ENCODE measurements around the gene BTBD9.

BTBD9 gene

DNA sequence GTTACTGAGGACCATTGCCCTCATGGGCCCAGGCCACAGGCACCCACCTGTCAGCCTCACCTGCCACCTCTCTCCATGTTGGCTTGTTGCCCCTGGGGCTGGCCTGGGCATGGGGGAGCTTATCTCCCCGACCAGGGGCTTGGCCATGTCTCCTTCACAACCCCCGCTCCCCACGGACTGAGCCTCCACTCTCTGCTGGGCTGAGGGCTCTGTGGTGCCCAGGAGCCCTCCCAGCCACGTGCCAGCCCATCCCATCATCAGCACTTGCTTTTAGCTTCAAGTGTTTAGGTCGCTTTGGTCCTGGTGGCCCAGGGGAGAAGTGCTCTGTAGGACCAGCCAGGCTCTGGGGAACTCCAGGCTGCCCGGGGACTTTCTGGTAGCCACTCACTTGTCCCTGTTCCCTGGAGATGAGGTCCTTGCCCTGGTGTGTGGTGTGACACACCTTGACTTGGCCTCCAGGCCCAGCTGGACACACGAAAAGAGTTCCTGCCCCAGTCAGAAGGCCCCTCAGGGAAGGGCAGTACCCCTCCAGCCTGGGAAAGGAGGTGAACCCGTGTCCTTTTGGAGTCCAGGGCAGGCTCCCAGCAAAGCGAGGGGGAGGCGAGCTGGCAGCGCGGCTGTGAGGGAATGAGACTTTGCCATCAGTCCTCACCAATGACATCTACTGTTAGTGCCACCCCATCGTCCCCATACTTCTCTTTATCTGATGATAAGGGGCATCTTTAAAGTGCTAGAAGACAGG, 467.6 kb downstream of the BTBD9 start:
- H3K27ac Mint-ChIP-seq, result no peak overlapping the region

DNA sequence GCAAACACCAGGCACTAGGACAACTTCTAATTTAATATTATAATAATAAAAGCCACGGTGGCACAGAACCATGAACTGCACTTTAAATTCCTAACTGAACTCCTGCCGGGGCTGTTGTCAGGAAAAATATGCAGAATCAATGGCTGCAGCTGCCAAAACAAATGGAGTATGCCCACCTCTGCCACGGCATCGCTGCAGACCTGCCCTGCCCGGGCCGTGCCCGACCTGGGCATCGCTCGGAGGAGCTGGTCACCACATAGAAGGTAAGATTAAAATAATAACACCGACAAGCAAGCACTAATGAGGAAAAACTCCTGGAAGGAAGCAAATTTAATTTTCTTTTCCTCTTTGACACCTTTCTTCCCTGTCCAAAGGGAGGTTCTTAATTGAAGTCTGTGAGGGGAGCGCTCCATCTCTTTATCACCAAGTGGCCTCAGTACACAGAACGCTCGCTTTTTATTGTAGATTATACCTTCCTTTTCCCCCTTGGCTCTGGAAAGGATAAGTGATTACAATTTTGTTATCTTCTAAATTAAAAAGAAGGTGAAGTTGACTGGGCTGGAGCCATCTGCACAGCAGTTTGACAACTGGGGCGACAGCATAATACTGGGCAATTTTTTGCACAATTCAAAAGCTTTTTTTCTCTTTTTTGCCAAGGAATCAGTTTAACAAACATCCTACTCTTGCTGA, 468.9 kb downstream of the BTBD9 start:
- no peak overlapping the region for H3K4me3 Mint-ChIP-seq
- no peaks in the 10 kb centered on the region for H3K4me1 Mint-ChIP-seq (ENCODE audit: low read depth)
- DNase-seq (ENCODE audit: low spot score), result no peak
- H3K36me3 Mint-ChIP-seq (ENCODE audit: low read depth), result no peaks in the 10 kb centered on the region
- H3K27me3 Mint-ChIP-seq (ENCODE audit: low read depth), result no peaks in the 10 kb centered on the region
- H3K9me3 Mint-ChIP-seq, result no peaks in the 10 kb centered on the region
- no peak overlapping the region for H3K27ac Mint-ChIP-seq

More for the DNA sequence above, 467.6 kb downstream of the BTBD9 start:
- H3K4me1 Mint-ChIP-seq (ENCODE audit: low read depth), result no peaks in the 10 kb centered on the region
- no peak for DNase-seq (ENCODE audit: low spot score)
- no peaks in the 10 kb centered on the region for H3K27me3 Mint-ChIP-seq (ENCODE audit: low read depth)
- H3K9me3 Mint-ChIP-seq, result no peaks in the 10 kb centered on the region
- no peak overlapping the region for H3K4me3 Mint-ChIP-seq
- no peaks in the 10 kb centered on the region for H3K36me3 Mint-ChIP-seq (ENCODE audit: low read depth)

DNA sequence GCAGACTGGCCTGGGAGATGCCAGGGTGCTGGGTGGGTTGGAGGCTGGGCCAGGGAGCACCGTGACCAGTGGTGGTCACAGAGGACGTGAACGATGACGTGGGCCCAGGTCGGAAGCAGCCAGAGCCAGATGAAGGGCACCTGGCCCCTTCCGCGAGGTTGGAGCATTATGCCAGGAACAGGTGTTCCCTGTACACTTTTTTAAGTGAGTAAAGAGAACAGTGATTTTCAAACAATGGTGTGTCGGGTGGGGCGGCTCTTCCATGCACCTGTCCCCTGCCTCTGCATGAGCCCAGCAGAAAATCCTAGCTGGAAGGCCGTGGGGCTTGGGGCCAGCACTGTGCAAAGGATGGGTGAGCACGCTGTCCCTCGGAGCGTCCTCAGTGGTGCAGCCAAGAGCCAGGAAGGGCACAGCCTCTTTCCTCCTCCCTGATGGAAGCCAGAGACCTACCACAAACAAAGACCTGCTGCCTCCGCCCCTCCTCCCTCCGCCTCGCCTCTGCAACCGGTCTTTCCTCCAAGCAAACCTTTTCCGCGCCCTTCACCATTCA, 469.7 kb downstream of the BTBD9 start:
- no peaks in the 10 kb centered on the region for H3K36me3 Mint-ChIP-seq (ENCODE audit: low read depth)
- H3K27ac Mint-ChIP-seq, result no peak overlapping the region

DNA sequence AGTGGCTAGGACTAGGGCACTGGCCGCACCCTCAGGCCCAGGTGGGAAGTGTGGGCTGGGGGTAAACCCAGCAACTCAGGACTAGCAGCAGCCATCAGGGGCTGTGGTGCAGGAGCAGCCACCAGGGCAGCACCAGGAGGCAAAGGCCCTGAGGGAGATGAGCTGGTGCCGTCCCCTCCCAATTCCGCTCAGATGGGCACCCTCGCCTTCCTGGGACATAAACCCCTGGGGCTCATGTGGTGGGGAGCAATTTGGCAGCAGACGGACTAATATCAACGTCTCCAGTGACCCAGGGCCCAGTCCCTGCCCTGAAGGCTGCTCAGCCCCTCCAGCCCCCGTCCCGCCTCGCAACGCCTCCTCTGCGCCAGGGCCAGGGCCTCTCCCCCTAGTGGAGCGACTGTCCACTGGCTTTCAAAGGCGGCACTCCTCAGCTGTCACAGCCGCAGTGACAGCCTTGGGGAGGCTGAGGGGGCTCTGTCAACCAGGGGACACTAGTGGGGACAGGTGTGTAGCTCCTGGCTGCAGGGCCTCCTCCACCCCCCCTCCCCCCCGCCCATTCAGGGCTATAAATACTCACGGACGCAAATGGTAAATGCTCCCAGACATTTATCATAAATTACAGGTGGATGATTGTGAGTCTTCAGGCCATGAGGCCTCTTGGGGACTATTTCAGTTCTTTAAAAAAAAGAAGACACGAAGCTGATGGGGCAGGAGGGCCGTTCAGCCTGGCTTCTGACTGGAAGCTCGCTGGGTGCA, 470.3 kb downstream of the BTBD9 start:
- H3K4me3 Mint-ChIP-seq, result no peak overlapping the region
- H3K27me3 Mint-ChIP-seq (ENCODE audit: low read depth), result no peaks in the 10 kb centered on the region
- no peak overlapping the region for H3K27ac Mint-ChIP-seq
- H3K36me3 Mint-ChIP-seq (ENCODE audit: low read depth), result no peaks in the 10 kb centered on the region
- H3K4me1 Mint-ChIP-seq (ENCODE audit: low read depth), result no peaks in the 10 kb centered on the region
- H3K9me3 Mint-ChIP-seq, result no peaks in the 10 kb centered on the region
- DNase-seq (ENCODE audit: low spot score), result no peak

More for the DNA sequence above, 469.7 kb downstream of the BTBD9 start:
- H3K9me3 Mint-ChIP-seq, result no peaks in the 10 kb centered on the region
- H3K4me3 Mint-ChIP-seq, result no peak overlapping the region
- no peak for DNase-seq (ENCODE audit: low spot score)
- no peaks in the 10 kb centered on the region for H3K27me3 Mint-ChIP-seq (ENCODE audit: low read depth)
- no peaks in the 10 kb centered on the region for H3K4me1 Mint-ChIP-seq (ENCODE audit: low read depth)

GRCh38 chr6:38168699-38169098, 471.0 kb downstream of the BTBD9 start:
- no peaks in the 10 kb centered on the region for H3K36me3 Mint-ChIP-seq (ENCODE audit: low read depth)
- no peak overlapping the region for H3K27ac Mint-ChIP-seq
- no peaks in the 10 kb centered on the region for H3K27me3 Mint-ChIP-seq (ENCODE audit: low read depth)
- no peak overlapping the region for H3K4me3 Mint-ChIP-seq
- H3K4me1 Mint-ChIP-seq (ENCODE audit: low read depth), result no peaks in the 10 kb centered on the region
- no peaks in the 10 kb centered on the region for H3K9me3 Mint-ChIP-seq
- DNase-seq (ENCODE audit: low spot score), result no peak

GRCh38 chr6:38168126-38168525, 471.6 kb downstream of the BTBD9 start:
- DNase-seq (ENCODE audit: low spot score), result no peak
- Mint-ChIP-seq H3K27me3 (ENCODE audit: low read depth) (no peaks in the 10 kb centered on the region), H3K36me3 (ENCODE audit: low read depth) (no peaks in the 10 kb centered on the region), H3K4me1 (ENCODE audit: low read depth) (no peaks in the 10 kb centered on the region), H3K27ac (no peak overlapping the region), H3K9me3 (no peaks in the 10 kb centered on the region), H3K4me3 (no peak overlapping the region)

DNA sequence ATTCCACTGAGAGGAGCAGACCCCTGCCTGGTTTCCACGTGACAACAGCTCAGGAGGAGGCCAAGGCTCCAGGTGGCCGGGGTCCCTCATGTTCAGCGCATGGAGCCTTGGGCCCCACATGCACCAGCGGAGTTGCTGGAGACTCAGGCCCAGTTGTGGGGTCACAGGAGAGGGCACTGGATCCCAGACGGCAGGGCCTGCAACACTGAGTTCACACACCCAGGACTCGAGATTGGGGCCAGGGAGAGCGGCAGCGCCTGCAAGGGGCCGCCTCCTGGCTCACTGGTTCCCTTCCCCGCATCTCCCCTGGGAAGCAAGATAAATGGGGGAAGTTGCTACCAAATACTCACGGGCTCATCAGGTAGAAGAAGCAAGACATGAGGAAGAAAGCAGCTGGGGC, 472.1 kb downstream of the BTBD9 start:
- DNase-seq (ENCODE audit: low spot score), result no peak
- no peak overlapping the region for H3K4me3 Mint-ChIP-seq
- H3K36me3 Mint-ChIP-seq (ENCODE audit: low read depth), result no peaks in the 10 kb centered on the region
- no peaks in the 10 kb centered on the region for H3K9me3 Mint-ChIP-seq
- H3K27me3 Mint-ChIP-seq (ENCODE audit: low read depth), result no peaks in the 10 kb centered on the region
- H3K27ac Mint-ChIP-seq, result no peak overlapping the region
- H3K4me1 Mint-ChIP-seq (ENCODE audit: low read depth), result no peaks in the 10 kb centered on the region

GRCh38 chr6:38166411-38167240, 473.1 kb downstream of the BTBD9 start:
- DNase-seq (ENCODE audit: low spot score), result no peak
- no peak overlapping the region for H3K27ac Mint-ChIP-seq
- H3K27me3 Mint-ChIP-seq (ENCODE audit: low read depth), result no peaks in the 10 kb centered on the region
- no peak overlapping the region for H3K4me3 Mint-ChIP-seq
- H3K36me3 Mint-ChIP-seq (ENCODE audit: low read depth), result no peaks in the 10 kb centered on the region
- no peaks in the 10 kb centered on the region for H3K4me1 Mint-ChIP-seq (ENCODE audit: low read depth)
- H3K9me3 Mint-ChIP-seq, result no peaks in the 10 kb centered on the region

- H3K27ac Mint-ChIP-seq, result no peak overlapping the region
- no peak for DNase-seq (ENCODE audit: low spot score)
- no peaks in the 10 kb centered on the region for H3K9me3 Mint-ChIP-seq
- H3K4me1 Mint-ChIP-seq (ENCODE audit: low read depth), result no peaks in the 10 kb centered on the region
- H3K27me3 Mint-ChIP-seq (ENCODE audit: low read depth), result no peaks in the 10 kb centered on the region
- H3K36me3 Mint-ChIP-seq (ENCODE audit: low read depth), result no peaks in the 10 kb centered on the region
- H3K4me3 Mint-ChIP-seq, result no peak overlapping the region
These were observed 475.0 kb downstream of the BTBD9 start for GRCh38 chr6:38164671-38165108.

DNA sequence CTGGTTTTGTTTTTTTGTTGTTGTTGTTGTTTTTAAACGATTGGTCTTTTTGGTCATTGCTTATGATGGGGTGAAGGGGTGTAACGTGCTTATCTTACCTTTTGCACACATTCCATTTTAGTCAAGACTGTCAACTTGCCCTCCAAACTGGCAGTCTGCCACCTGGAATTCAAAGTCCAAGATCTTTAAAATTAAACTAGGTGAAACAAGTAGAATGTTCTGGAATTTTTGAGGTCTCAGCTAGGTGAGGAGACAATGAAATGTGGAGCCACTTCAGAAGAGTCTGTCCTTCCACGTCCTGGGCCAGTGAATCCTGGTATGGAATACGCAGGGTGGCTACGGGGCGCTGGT, 475.6 kb downstream of the BTBD9 start:
- no peak overlapping the region for H3K27ac Mint-ChIP-seq
- H3K36me3 Mint-ChIP-seq (ENCODE audit: low read depth), result no peaks in the 10 kb centered on the region

GRCh38 chr6:38163186-38164130, 476.3 kb downstream of the BTBD9 start:
- Mint-ChIP-seq H3K4me3 (no peak overlapping the region), H3K27me3 (ENCODE audit: low read depth) (no peaks in the 10 kb centered on the region), H3K9me3 (no peaks in the 10 kb centered on the region), H3K4me1 (ENCODE audit: low read depth) (no peaks in the 10 kb centered on the region), H3K27ac (no peak overlapping the region), H3K36me3 (ENCODE audit: low read depth) (no peaks in the 10 kb centered on the region)
- DNase-seq (ENCODE audit: low spot score), result no peak

More for the DNA sequence above, 475.6 kb downstream of the BTBD9 start:
- no peak for DNase-seq (ENCODE audit: low spot score)
- no peaks in the 10 kb centered on the region for H3K4me1 Mint-ChIP-seq (ENCODE audit: low read depth)
- H3K4me3 Mint-ChIP-seq, result no peak overlapping the region
- H3K9me3 Mint-ChIP-seq, result no peaks in the 10 kb centered on the region
- H3K27me3 Mint-ChIP-seq (ENCODE audit: low read depth), result no peaks in the 10 kb centered on the region

GRCh38 chr6:38162493-38163185, 477.1 kb downstream of the BTBD9 start:
- no peak overlapping the region for H3K27ac Mint-ChIP-seq

More at GRCh38 chr6:38162493-38163185, 477.1 kb downstream of the BTBD9 start:
- Mint-ChIP-seq H3K4me3 (no peak overlapping the region), H3K27me3 (ENCODE audit: low read depth) (no peaks in the 10 kb centered on the region), H3K4me1 (ENCODE audit: low read depth) (no peaks in the 10 kb centered on the region), H3K9me3 (no peaks in the 10 kb centered on the region), H3K36me3 (ENCODE audit: low read depth) (no peaks in the 10 kb centered on the region)
- no peak for DNase-seq (ENCODE audit: low spot score)
